ENCODE results near the gene GAREM1.

GAREM1 gene

DNA sequence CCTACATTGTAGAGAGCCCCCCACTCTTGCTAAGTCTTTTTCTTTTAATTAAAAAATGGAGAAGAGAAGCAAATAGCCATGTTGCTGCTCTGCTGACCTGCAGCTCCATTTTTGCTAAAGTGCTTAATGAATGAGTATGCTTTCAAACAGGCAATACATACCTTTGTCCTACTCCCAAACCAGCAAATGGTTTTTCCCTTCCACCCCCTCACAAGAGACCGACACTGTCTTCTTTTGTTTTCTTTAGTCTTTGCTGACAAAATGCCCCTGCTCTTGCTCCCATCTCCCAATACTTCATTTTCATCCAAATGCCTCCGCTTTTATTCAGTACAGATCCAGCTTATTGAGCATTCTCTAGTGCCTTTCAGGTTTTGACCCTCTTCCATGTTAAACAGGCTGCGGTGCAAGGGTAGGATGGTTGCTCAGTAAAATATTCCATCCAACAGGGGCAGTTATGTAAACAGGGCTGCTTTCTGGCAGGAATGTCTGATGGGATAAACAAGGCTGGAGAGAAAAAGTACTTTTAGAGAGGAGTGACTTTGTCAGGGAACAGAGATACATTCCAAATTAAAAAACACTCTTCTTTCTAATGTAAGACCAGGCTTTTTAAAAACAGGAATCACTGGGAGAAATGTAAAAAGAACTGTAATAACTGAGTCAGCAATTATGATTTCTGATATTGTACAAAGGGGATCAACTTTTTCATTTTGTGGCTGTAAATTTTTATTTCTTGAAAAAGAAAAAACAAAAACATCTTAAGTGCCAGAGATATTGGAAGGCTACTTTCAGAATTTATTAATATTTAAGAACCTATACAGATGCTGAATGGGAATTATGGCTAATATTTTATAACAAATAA, 144.0 kb downstream of the GAREM1 start:
- H3K4me3 ChIP-seq (ENCODE audit: low read depth in 1 of 2, low read length in 2 of 2): no peak overlapping the region

DNA sequence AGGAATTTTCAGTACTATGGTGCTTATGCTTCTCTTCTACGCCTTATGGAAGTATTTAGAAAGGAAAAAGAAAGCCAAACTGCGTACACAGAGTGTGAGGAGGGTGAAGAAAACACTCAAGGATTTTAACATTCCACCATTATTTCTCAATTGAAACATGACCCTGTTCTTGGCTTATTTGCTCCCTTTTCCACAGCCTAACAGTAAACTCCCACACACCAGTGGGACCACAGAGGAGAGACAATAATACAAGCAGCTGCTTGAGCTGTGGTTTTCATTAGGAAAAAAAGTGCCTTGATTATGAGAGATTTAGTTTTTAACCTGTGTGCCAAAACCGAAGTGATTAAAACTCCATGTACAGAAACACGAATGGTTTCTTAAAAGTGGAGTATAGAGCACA, 146.5 kb downstream of the GAREM1 start:
- no peak for TF ChIP-seq EZH2 (IDR thresholded peaks at IDR 0.05; ENCODE audit: borderline replicate concordance, low read depth, low read length, severe bottlenecking)
- TF ChIP-seq, protein P1, sequence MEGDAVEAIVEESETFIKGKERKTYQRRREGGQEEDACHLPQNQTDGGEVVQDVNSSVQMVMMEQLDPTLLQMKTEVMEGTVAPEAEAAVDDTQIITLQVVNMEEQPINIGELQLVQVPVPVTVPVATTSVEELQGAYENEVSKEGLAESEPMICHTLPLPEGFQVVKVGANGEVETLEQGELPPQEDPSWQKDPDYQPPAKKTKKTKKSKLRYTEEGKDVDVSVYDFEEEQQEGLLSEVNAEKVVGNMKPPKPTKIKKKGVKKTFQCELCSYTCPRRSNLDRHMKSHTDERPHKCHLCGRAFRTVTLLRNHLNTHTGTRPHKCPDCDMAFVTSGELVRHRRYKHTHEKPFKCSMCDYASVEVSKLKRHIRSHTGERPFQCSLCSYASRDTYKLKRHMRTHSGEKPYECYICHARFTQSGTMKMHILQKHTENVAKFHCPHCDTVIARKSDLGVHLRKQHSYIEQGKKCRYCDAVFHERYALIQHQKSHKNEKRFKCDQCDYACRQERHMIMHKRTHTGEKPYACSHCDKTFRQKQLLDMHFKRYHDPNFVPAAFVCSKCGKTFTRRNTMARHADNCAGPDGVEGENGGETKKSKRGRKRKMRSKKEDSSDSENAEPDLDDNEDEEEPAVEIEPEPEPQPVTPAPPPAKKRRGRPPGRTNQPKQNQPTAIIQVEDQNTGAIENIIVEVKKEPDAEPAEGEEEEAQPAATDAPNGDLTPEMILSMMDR (IDR thresholded peaks at IDR 0.05; ENCODE audit: borderline replicate concordance, extremely low read depth, low read length, poor library complexity, severe bottlenecking): no peak
- Histone ChIP-seq H3K36me3 (ENCODE audit: insufficient read depth, low read length) (no peaks in the 10 kb centered on the region), H3K4me2 (ENCODE audit: insufficient read depth, low read length) (no peak overlapping the region), H3K9ac (ENCODE audit: low read depth, low read length) (no peak overlapping the region), H3K9me3 (ENCODE audit: insufficient read depth, low read length, severe bottlenecking) (no peaks in the 10 kb centered on the region), H3K79me2 (ENCODE audit: insufficient read depth, low read length) (no peaks in the 10 kb centered on the region), H2AFZ (ENCODE audit: low read depth, low read length) (no peak overlapping the region), H3K4me3 (ENCODE audit: low read depth in 1 of 2, low read length in 2 of 2) (no peak overlapping the region), H4K20me1 (ENCODE audit: insufficient read depth, low read length) (no peaks in the 10 kb centered on the region), H3K27me3 (ENCODE audit: insufficient read depth, low read length, poor library complexity) (peaks cover 6% of the 10 kb centered on the region), H3K4me1 (ENCODE audit: insufficient read depth, low read length) (no peaks in the 10 kb centered on the region), H3K27ac (ENCODE audit: low read length) (no peak overlapping the region)
- DNase-seq (no peak), ATAC-seq (ENCODE audit: insufficient read depth, low read depth) (no peak)

More for the DNA sequence above, 144.0 kb downstream of the GAREM1 start:
- H3K79me2 ChIP-seq (ENCODE audit: insufficient read depth, low read length): no peaks in the 10 kb centered on the region
- ATAC-seq (ENCODE audit: insufficient read depth, low read depth) (no peak), DNase-seq (no peak)
- H3K27ac ChIP-seq (ENCODE audit: low read length): no peak overlapping the region
- no peaks in the 10 kb centered on the region for H3K9me3 ChIP-seq (ENCODE audit: insufficient read depth, low read length, severe bottlenecking)
- peaks cover 11% of the 10 kb centered on the region for H3K27me3 ChIP-seq (ENCODE audit: insufficient read depth, low read length, poor library complexity)
- H3K9ac ChIP-seq (ENCODE audit: low read depth, low read length): no peak overlapping the region
- H3K36me3 ChIP-seq (ENCODE audit: insufficient read depth, low read length): no peaks in the 10 kb centered on the region
- H3K4me2 ChIP-seq (ENCODE audit: insufficient read depth, low read length): no peak overlapping the region
- H3K4me1 ChIP-seq (ENCODE audit: insufficient read depth, low read length): no peaks in the 10 kb centered on the region
- no peak for TF ChIP-seq EZH2 (IDR thresholded peaks at IDR 0.05; ENCODE audit: borderline replicate concordance, low read depth, low read length, severe bottlenecking)
- TF ChIP-seq, protein P1 (IDR thresholded peaks at IDR 0.05; ENCODE audit: borderline replicate concordance, extremely low read depth, low read length, poor library complexity, severe bottlenecking): no peak
- no peaks in the 10 kb centered on the region for H4K20me1 ChIP-seq (ENCODE audit: insufficient read depth, low read length)
- H2AFZ ChIP-seq (ENCODE audit: low read depth, low read length): no peak overlapping the region

DNA sequence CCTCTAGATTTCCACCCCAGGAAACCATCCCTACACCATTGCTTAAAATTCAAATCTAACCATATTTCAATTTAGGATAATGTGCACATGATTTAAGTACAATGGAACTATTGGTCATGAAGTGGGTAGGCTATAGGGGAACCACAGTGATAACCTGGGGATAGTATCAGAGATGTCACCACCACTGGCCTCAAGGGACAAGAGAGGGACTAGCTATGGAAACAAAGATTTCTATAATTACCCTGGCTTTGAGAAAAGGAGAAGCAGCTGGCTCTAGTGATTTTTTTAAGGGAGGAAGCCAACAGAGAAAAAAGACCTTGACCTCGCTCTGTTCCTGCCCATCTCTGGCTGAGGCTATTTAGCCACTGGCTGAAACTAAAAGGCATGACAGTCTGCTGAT, 148.9 kb downstream of the GAREM1 start:
- no peak overlapping the region for H3K4me2 ChIP-seq (ENCODE audit: insufficient read depth, low read length)
- no peak for ATAC-seq (ENCODE audit: insufficient read depth, low read depth)

More for the DNA sequence above, 148.9 kb downstream of the GAREM1 start:
- no peaks in the 10 kb centered on the region for H3K79me2 ChIP-seq (ENCODE audit: insufficient read depth, low read length)
- no peaks in the 10 kb centered on the region for H3K9me3 ChIP-seq (ENCODE audit: insufficient read depth, low read length, severe bottlenecking)
- no peak overlapping the region for H2AFZ ChIP-seq (ENCODE audit: low read depth, low read length)
- H3K27ac ChIP-seq (ENCODE audit: low read length): no peak overlapping the region
- H3K4me1 ChIP-seq (ENCODE audit: insufficient read depth, low read length): no peaks in the 10 kb centered on the region
- no peak overlapping the region for H3K4me3 ChIP-seq (ENCODE audit: low read depth in 1 of 2, low read length in 2 of 2)
- TF ChIP-seq EZH2 (IDR thresholded peaks at IDR 0.05; ENCODE audit: borderline replicate concordance, low read depth, low read length, severe bottlenecking): no peak
- TF ChIP-seq, protein P1 (IDR thresholded peaks at IDR 0.05; ENCODE audit: borderline replicate concordance, extremely low read depth, low read length, poor library complexity, severe bottlenecking): no peak
- H3K9ac ChIP-seq (ENCODE audit: low read depth, low read length): no peak overlapping the region
- peaks cover 3% of the 10 kb centered on the region for H3K27me3 ChIP-seq (ENCODE audit: insufficient read depth, low read length, poor library complexity)
- no peak for DNase-seq
- H4K20me1 ChIP-seq (ENCODE audit: insufficient read depth, low read length): no peaks in the 10 kb centered on the region
- H3K36me3 ChIP-seq (ENCODE audit: insufficient read depth, low read length): no peaks in the 10 kb centered on the region

Data from DND-41 (cell line).